ENCODE results near the gene MMADHC. TPM values are rescaled to one million over a fixed set of nuclear protein-coding genes. Genes with fewer than 3 reads are reported as not detected.

MMADHC gene
- polyA plus RNA-seq, 1 donor (not counting 4 experiments of a cell fraction or from before 2014, with no cell fraction given) = 140 TPM

- no peak overlapping the region for H3K4me2 ChIP-seq (ENCODE audit: control insufficient read depth, extremely low read depth, insufficient read depth, low read depth, low read length)
- no peak for TF ChIP-seq EZH2 (IDR thresholded peaks at IDR 0.05; ENCODE audit: low read length)
- TF ChIP-seq, protein P1, sequence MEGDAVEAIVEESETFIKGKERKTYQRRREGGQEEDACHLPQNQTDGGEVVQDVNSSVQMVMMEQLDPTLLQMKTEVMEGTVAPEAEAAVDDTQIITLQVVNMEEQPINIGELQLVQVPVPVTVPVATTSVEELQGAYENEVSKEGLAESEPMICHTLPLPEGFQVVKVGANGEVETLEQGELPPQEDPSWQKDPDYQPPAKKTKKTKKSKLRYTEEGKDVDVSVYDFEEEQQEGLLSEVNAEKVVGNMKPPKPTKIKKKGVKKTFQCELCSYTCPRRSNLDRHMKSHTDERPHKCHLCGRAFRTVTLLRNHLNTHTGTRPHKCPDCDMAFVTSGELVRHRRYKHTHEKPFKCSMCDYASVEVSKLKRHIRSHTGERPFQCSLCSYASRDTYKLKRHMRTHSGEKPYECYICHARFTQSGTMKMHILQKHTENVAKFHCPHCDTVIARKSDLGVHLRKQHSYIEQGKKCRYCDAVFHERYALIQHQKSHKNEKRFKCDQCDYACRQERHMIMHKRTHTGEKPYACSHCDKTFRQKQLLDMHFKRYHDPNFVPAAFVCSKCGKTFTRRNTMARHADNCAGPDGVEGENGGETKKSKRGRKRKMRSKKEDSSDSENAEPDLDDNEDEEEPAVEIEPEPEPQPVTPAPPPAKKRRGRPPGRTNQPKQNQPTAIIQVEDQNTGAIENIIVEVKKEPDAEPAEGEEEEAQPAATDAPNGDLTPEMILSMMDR (optimal IDR thresholded peaks at IDR 0.05 in 1 of 3, IDR thresholded peaks at IDR 0.05 in 1 of 3, conservative IDR thresholded peaks at IDR 0.05 in 1 of 3; ENCODE audit: extremely low read depth in 1 of 3, insufficient read depth in 2 of 3, low read length in 3 of 3) = no peak
- no peak overlapping the region for H2AFZ ChIP-seq (ENCODE audit: control insufficient read depth, low read length)
- H3K27ac ChIP-seq (ENCODE audit: control insufficient read depth, insufficient read depth, low read length) = no peak overlapping the region
- FAIRE-seq (no peak), DNase-seq (ENCODE audit: low read depth, low spot score) (no peak)
- H3K9me1 ChIP-seq (ENCODE audit: control insufficient read depth, extremely low read depth, insufficient read depth, low read length) = no peaks in the 10 kb centered on the region
- peaks cover 20 to 22% of the 10 kb centered on the region in 2 experiments for H3K36me3 ChIP-seq (ENCODE audit: control insufficient read depth in 2 of 2, extremely low read depth in 1 of 2, insufficient read depth in 2 of 2, low read length in 2 of 2)
- dilution Hi-C loops (cut with MboI; ENCODE audit: extremely low pct_ligation_motif_present, low sequenced_read_pairs) = no loop called here
- H4K20me1 ChIP-seq (ENCODE audit: control insufficient read depth, extremely low read depth, insufficient read depth, low read length) = no peaks in the 10 kb centered on the region
- peaks cover 12% of the 10 kb centered on the region for H3K79me2 ChIP-seq (ENCODE audit: control insufficient read depth, insufficient read depth, low read length)
- no peak overlapping the region for H3K4me3 ChIP-seq (ENCODE audit: control insufficient read depth in 2 of 3, extremely low read depth in 1 of 3, insufficient read depth in 2 of 3, low read depth in 1 of 3, low read length in 3 of 3)
- no peaks in the 10 kb centered on the region for H3K4me1 ChIP-seq (ENCODE audit: control insufficient read depth, extremely low read depth, insufficient read depth, low read length)
- H3K9ac ChIP-seq (ENCODE audit: control insufficient read depth, extremely low read depth, insufficient read depth, low read length) = no peak overlapping the region
- no peaks in the 10 kb centered on the region for H3K9me3 ChIP-seq (ENCODE audit: control insufficient read depth, low read depth, low read length)
- H3K27me3 ChIP-seq (ENCODE audit: control insufficient read depth, extremely low read depth, insufficient read depth, low read length) = no peaks in the 10 kb centered on the region
Measured at GRCh38 chr2:149575752-149576151, 11.8 kb downstream of the MMADHC start.

DNA sequence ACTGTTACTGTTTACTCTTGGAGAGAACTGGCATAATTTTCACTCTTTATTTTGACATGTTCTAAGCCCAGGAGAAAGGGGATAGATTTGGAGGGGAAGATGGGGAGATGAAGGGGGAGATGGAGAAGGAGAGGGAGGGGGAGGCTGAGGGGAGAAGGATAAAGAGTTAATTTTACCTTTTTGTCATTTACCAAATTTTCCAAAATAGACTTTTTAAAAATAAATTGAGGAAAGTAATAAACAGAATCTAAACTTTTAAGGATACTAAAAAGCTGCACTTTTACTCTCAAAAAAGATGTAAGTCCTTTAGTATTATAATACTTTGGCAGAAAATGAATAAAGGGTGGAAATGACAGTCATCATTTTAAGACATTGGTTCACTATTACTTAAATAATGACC, 12.3 kb downstream of the MMADHC start:
- dilution Hi-C loops (cut with MboI; ENCODE audit: extremely low pct_ligation_motif_present, low sequenced_read_pairs) = no loop called here
- FAIRE-seq (no peak), DNase-seq (ENCODE audit: low read depth, low spot score) (no peak)
- Histone ChIP-seq H3K9ac (ENCODE audit: control insufficient read depth, extremely low read depth, insufficient read depth, low read length) (no peak overlapping the region), H3K79me2 (ENCODE audit: control insufficient read depth, insufficient read depth, low read length) (peaks cover 9% of the 10 kb centered on the region), H2AFZ (ENCODE audit: control insufficient read depth, low read length) (no peak overlapping the region), H3K9me3 (ENCODE audit: control insufficient read depth, low read depth, low read length) (no peaks in the 10 kb centered on the region), H3K4me2 (ENCODE audit: control insufficient read depth, extremely low read depth, insufficient read depth, low read depth, low read length) (no peak overlapping the region), H3K36me3 (ENCODE audit: control insufficient read depth in 2 of 2, extremely low read depth in 1 of 2, insufficient read depth in 2 of 2, low read length in 2 of 2) (peaks cover 19 to 20% of the 10 kb centered on the region in 2 experiments), H3K4me3 (ENCODE audit: control insufficient read depth in 2 of 3, extremely low read depth in 1 of 3, insufficient read depth in 2 of 3, low read depth in 1 of 3, low read length in 3 of 3) (no peak overlapping the region), H4K20me1 (ENCODE audit: control insufficient read depth, extremely low read depth, insufficient read depth, low read length) (no peaks in the 10 kb centered on the region), H3K9me1 (ENCODE audit: control insufficient read depth, extremely low read depth, insufficient read depth, low read length) (no peaks in the 10 kb centered on the region), H3K27me3 (ENCODE audit: control insufficient read depth, extremely low read depth, insufficient read depth, low read length) (no peaks in the 10 kb centered on the region), H3K27ac (ENCODE audit: control insufficient read depth, insufficient read depth, low read length) (no peak overlapping the region), H3K4me1 (ENCODE audit: control insufficient read depth, extremely low read depth, insufficient read depth, low read length) (no peaks in the 10 kb centered on the region)
- TF ChIP-seq, protein P1 (optimal IDR thresholded peaks at IDR 0.05 in 1 of 3, IDR thresholded peaks at IDR 0.05 in 1 of 3, conservative IDR thresholded peaks at IDR 0.05 in 1 of 3; ENCODE audit: extremely low read depth in 1 of 3, insufficient read depth in 2 of 3, low read length in 3 of 3) = no peak
- no peak for TF ChIP-seq EZH2 (IDR thresholded peaks at IDR 0.05; ENCODE audit: low read length)

Measured in keratinocyte (primary cell).